Measurements from ENCODE around the gene CLN6. TPM values are rescaled to one million over a fixed set of nuclear protein-coding genes. Genes with fewer than 3 reads are reported as not detected.
"Not testable (repeated sequence)": the region's sequence is repeated elsewhere in the genome, so short reads cannot be mapped to it uniquely, and the experiment has no call there.

Gene CLN6
- polyA plus RNA-seq, 1 experiment = 25.4 TPM

- no peak for TF ChIP-seq CTCF (IDR thresholded peaks at IDR 0.05; ENCODE audit: insufficient read depth, low read depth, low read length)
- Histone ChIP-seq H3K36me3 (ENCODE audit: control insufficient read depth, insufficient read depth, low read length) (no peaks in the 10 kb centered on the region), H3K4me3 (ENCODE audit: low read depth, low read length) (peak overlapping the region; percentile 82), H3K27me3 (ENCODE audit: control insufficient read depth, insufficient read depth, low read length) (no peaks in the 10 kb centered on the region)
- DNase-seq (ENCODE audit: low read depth) = no peak
- POLR2A ChIA-PET = interaction anchor here (0.6 kb wide), 1 partner anchor 33 kb away, joined by 8 read pairs; no protein-coding TSS in a partner anchor
- CTCF ChIA-PET = no interaction called here
Measured at GRCh38 chr15:68228143-68228970, 1.2 kb downstream of the CLN6 start.

- H3K4me3 ChIP-seq (ENCODE audit: low read depth, low read length) = no peak overlapping the region
- ChIA-PET CTCF (no interaction called here), POLR2A (no interaction called here)
- no peaks in the 10 kb centered on the region for H3K27me3 ChIP-seq (ENCODE audit: control insufficient read depth, insufficient read depth, low read length)
- DNase-seq (ENCODE audit: low read depth) = no peak
- TF ChIP-seq CTCF (IDR thresholded peaks at IDR 0.05; ENCODE audit: insufficient read depth, low read depth, low read length) = no peak
- H3K36me3 ChIP-seq (ENCODE audit: control insufficient read depth, insufficient read depth, low read length) = no peaks in the 10 kb centered on the region
Measured at GRCh38 chr15:68227643-68228142, 1.8 kb downstream of the CLN6 start.

- H3K4me3 ChIP-seq (ENCODE audit: low read depth, low read length); CTCF ChIA-PET; DNase-seq (ENCODE audit: low read depth); H3K27me3 ChIP-seq (ENCODE audit: control insufficient read depth, insufficient read depth, low read length); H3K36me3 ChIP-seq (ENCODE audit: control insufficient read depth, insufficient read depth, low read length); POLR2A ChIA-PET: not testable (repeated sequence)
Measured at GRCh38 chr15:68225442-68225841, 4.1 kb downstream of the CLN6 start.

- H3K36me3 ChIP-seq (ENCODE audit: control insufficient read depth, insufficient read depth, low read length) = no peaks in the 10 kb centered on the region
- CTCF ChIA-PET = interaction anchor here (0.8 kb wide), 1 partner anchor 14 kb away, joined by 3 read pairs; no protein-coding TSS in a partner anchor
- DNase-seq (ENCODE audit: low read depth) = no peak
- POLR2A ChIA-PET = no interaction called here
- H3K4me3 ChIP-seq (ENCODE audit: low read depth, low read length) = no peak overlapping the region
- no peaks in the 10 kb centered on the region for H3K27me3 ChIP-seq (ENCODE audit: control insufficient read depth, insufficient read depth, low read length)
- TF ChIP-seq CTCF (IDR thresholded peaks at IDR 0.05; ENCODE audit: insufficient read depth, low read depth, low read length) = no peak
Measured at GRCh38 chr15:68224546-68225250, 4.8 kb downstream of the CLN6 start.

GRCh38 chr15:68224108-68224507 lies 5.4 kb downstream of the CLN6 start:
- no peak for TF ChIP-seq CTCF (IDR thresholded peaks at IDR 0.05; ENCODE audit: insufficient read depth, low read depth, low read length)
- no peak for DNase-seq (ENCODE audit: low read depth)
- Histone ChIP-seq H3K4me3 (ENCODE audit: low read depth, low read length) (no peak overlapping the region), H3K36me3 (ENCODE audit: control insufficient read depth, insufficient read depth, low read length) (no peaks in the 10 kb centered on the region), H3K27me3 (ENCODE audit: control insufficient read depth, insufficient read depth, low read length) (no peaks in the 10 kb centered on the region)
- ChIA-PET POLR2A (no interaction called here), CTCF (interaction anchor here (0.8 kb wide), 1 partner anchor 13 kb away, joined by 3 read pairs; no protein-coding TSS in a partner anchor)

Measured in BJ (cell line).